Fibroblast of mammary gland (primary cell): ENCODE measurements around the gene HORMAD2.

Experiments
- DNase-seq: peaks from one replicate; pipeline ENCODE4 v3.0.0-alpha.2; 2010; ENCODE audit warnings: low read depth
- H3K4me3 ChIP-seq: 2 replicates; pipeline ENCODE4 v1.5.1; 2011; ENCODE audit warnings: low read depth, mild to moderate bottlenecking, low read length, moderate library complexity; ENCODE audit not compliant: control insufficient read depth
- CTCF ChIP-seq: conservative IDR thresholded peaks from 2 replicates; pipeline ENCODE4 v1.5.1; 2011; ENCODE audit warnings: low read depth, low read length, inconsistent platforms; ENCODE audit not compliant: control insufficient read depth, insufficient read depth

Gene HORMAD2

DNA sequence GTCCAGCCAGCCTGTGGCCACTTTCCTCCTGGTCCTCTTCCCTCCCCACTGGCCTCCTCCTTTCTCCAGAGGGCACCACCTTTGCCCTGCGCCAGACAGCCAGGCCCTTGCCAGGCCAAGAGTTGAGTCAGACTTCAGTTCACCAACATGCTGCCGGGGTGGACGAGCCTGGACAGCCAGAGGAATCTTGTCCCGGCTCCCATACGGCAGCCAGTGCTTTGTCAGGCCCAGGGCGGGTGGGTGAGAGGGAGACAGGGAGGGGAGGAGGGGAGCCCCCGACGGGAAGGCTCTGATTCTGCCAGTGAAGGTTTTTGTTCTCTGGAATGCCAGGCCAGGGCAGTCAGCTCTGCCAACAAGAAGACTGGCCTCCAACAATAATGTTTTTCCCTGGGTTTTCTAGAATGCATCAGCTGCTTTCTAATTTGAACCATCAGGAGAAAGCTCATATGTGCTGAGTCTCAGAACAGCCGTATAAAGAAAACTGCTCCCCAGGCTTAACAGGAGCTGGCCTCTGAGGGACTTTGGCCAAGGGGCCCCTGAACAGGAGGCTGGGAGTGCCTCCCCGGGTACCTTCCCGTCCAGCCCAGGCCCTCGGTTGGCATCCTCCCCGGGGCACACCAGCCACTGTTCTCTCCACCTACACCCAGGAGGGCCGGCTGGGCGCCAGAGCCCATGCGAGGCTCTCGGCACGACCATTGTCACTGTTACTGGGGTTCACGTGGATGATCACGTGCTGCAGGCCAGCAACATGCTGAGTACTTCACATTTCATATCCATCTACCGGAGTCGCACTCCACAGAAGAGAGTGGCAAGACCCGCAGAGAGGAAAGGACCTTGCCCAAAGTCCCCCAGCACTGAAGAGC lies 137.7 kb downstream of the HORMAD2 start:
- no peak for DNase-seq
- TF ChIP-seq CTCF, result no peak
- no peak overlapping the region for H3K4me3 ChIP-seq

DNA sequence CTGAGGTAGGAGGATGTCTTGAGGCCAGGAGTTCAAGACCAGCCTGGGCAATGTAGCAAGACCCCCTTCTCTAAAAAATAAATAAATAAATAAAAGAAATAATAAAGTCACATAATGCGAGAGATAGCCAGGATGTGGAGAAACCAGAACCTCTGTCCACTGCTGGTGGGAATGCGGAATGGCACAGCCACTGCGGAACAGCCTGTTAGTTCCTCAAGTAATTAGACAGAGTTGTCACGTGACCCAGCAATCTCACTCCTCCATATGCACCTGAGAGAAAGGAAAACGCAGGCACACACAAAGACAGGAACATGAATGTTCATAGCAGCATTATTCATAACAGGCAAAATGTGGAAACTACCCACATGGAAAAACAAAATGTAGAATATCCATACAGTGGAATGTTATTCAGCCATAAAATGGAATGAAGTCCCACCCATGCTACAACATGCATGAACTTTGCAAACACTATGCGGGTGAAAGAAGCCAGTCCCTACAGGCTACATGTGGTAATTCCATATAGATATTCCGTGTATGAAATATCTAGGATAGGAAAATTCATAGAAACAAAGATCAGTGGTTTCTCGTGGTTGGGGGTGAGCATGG lies 138.9 kb downstream of the HORMAD2 start:
- DNase-seq, result no peak
- no peak for TF ChIP-seq CTCF
- no peak overlapping the region for H3K4me3 ChIP-seq

DNA sequence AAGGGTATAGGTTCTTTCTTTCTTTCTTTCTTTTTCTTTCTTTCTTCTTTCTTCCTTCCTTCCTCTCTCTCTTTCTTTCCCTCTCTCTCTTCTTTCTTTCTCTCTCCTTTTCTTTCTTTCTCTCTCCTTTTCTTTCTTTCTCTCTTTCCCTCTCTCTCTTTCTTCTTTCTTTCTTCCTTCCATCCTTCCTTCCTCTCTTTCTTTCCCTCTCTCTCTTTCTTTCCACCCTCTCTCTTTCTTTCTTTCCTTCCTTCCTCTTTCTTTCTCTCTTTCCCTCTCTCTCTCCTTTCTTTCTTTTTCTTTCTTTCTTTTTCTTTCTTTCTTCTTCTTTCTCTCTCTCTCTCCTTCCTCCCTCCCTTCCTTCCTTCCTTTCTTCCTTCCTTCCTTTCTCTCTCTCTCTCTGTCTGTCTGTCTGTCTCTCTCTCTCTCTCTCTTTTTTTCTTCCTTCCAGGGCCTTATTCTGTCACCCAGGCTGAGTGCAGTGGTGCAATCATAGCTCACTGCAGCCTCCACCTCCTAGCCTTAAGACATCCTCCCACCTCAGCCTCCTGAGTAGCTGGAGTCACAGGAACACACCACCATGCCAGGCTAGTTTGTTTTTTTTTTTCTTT lies 139.5 kb downstream of the HORMAD2 start:
- no peak for DNase-seq
- no peak for TF ChIP-seq CTCF
- no peak overlapping the region for H3K4me3 ChIP-seq

DNA sequence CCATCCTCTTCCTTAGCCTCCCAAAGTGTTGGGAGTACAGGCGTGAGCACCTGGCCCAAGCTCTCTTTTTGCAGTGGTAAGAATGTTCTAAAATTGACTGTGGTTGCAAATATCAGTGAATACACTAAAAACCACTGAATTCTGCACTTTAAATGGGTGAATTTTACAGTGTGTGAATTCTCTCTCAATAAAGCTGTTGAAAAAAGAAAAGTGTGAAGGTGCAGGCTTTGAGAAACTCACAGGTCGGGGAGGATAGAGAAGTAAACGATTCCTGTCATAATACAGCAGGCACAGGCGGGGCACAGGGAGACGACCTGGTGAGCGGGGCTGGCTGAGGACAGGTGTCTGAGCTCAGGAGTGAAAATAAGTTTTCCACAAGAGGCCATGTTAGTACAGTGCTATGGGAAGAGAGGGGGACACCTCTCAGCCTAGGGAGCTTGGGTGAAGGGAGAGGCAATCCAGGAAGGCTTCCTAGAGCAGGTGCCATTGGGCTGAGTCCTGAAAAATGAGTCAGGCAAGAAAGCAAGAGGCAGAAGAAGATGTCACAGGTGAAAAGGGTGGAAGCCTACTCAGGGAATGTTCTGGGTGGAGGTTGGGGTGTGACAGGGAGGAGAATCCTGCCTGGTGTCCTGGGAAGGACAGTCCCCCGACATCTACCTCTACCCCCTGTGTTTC lies 140.2 kb downstream of the HORMAD2 start:
- no peak for TF ChIP-seq CTCF
- H3K4me3 ChIP-seq, result no peak overlapping the region

DNA sequence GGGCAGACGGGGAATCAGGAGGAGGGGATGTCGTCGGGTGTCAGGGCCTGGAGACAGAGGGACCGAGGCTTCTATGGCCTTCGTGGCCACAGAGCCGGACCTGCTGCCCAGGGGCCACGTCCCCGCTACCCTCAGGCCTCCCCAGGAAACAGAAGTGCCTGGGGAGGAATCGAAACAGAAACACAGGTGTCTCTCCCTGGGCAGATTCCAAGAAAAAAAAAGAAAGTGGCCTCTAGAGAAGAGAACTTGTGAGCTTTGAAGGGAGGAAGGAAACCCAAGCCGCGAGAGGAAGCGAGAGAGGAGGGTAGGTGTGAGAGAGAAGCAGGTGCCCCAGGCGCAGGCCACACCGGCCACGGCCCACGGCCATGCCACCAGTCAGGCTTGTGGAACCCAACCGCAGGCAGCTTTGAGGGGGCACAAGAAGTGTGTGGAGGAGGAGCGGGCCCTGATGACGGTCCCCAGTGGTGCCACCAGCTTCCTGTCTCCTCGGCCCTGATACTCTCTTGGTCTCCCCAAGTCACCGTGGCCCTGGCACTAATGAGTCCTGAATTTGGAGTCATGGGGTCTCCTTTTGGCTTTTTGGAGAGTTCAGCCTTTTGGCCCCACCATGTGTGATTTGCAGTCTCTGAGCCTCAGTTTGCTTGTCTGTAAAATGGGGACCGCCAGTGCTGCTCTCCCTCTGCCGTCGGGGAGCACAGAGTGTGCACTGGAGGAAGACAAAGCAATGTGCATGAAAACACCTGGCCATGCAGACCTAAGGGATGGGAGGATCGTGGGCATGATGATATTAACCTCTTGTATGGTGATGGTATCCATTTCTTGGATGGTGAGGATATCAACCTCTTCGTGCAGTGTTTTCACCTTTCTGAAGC lies 141.1 kb downstream of the HORMAD2 start:
- no peak overlapping the region for H3K4me3 ChIP-seq
- DNase-seq, result no peak
- TF ChIP-seq CTCF, result no peak

More for the DNA sequence above, 140.2 kb downstream of the HORMAD2 start:
- DNase-seq, result no peak

GRCh38 chr22:30222321-30222720 lies 142.1 kb downstream of the HORMAD2 start:
- TF ChIP-seq CTCF, result no peak
- DNase-seq, result no peak
- H3K4me3 ChIP-seq, result no peak overlapping the region
